ENCODE measurements around the gene RASL11B. TPM values are rescaled to one million over a fixed set of nuclear protein-coding genes. Genes with fewer than 3 reads are reported as not detected.

Gene RASL11B
- total and polyA plus RNA-seq, 10 of the 15 experiments (the other 5 are each of a cell fraction or from before 2014, with no cell fraction given): 0.06 to 0.45 (median 0.08) TPM; not detected in 5

DNA sequence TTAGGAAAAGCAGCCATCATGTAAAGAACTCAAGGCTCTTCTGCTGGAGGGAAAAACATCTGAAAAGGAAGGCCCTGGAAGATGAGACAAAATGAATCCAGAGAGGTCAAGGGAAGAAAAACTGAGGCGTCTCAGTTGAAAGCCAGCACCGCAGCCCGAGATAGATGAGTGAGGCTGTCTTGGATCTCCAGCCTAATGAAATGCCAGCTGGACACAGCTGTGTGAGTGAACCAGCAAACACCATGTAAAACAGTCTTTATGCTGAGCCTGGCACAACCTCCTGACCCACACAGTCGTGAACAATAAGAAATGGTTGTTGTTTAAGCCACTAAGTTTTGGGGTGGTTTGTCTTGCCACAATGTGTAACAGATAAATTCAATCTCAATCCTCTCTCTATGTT, 48.6 kb upstream of the RASL11B start:
- Histone ChIP-seq H2AFZ (ENCODE audit: control insufficient read depth, low read depth, low read length) (no peak overlapping the region), H3K4me3 (no peak overlapping the region), H3K27me3 (replicated peaks in 1 of 2; ENCODE audit: control insufficient read depth in 2 of 2, insufficient read depth in 2 of 2, low read length in 1 of 2) (no peaks in the 10 kb centered on the region), H3K9me3 (replicated peaks; ENCODE audit: control insufficient read depth, insufficient read depth, low read length) (no peaks in the 10 kb centered on the region), H3K4me2 (ENCODE audit: control insufficient read depth, insufficient read depth) (no peak overlapping the region), H4K20me1 (ENCODE audit: control insufficient read depth, insufficient read depth) (no peaks in the 10 kb centered on the region), H3K79me2 (ENCODE audit: control insufficient read depth, insufficient read depth, low read length) (no peaks in the 10 kb centered on the region), H3K4me1 (ENCODE audit: control insufficient read depth, insufficient read depth, low read length) (no peaks in the 10 kb centered on the region), H3K9ac (ENCODE audit: control insufficient read depth, insufficient read depth, low read length) (no peak overlapping the region), H3K36me3 (ENCODE audit: control insufficient read depth in 2 of 2, insufficient read depth in 2 of 2, low read length in 1 of 2) (no peaks in the 10 kb centered on the region), H3K27ac (ENCODE audit: control insufficient read depth, insufficient read depth) (no peak overlapping the region)
- CTCF ChIA-PET: no interaction called here
- in situ Hi-C loops (cut with MboI) (no loop called here), intact Hi-C loops (cut with micrococcal nuclease; ENCODE audit: unreplicated experiment) (no loop called here)
- RAD21 ChIA-PET (ENCODE audit: unreplicated experiment): no interaction called here
- BruUV-seq (replicated peaks): no TSS peak
- SMC1A ChIA-PET (ENCODE audit: uncharacterized antibody, unreplicated experiment): no interaction called here
- ATAC-seq (no peak), DNase-seq (ENCODE audit: low read depth, low spot score) (no peak), FAIRE-seq (no peak)
- POLR2A ChIA-PET: no interaction called here
- no peak for TF ChIP-seq PAX5 (IDR thresholded peaks at IDR 0.05; ENCODE audit: borderline replicate concordance, low read depth, low read length)
- TF ChIP-seq HDAC6 (IDR thresholded peaks at IDR 0.05; ENCODE audit: unreplicated experiment): no peak
- no peak for TF ChIP-seq ATF7 (IDR thresholded peaks at IDR 0.05; ENCODE audit: low read depth)
- TF ChIP-seq, protein P1, sequence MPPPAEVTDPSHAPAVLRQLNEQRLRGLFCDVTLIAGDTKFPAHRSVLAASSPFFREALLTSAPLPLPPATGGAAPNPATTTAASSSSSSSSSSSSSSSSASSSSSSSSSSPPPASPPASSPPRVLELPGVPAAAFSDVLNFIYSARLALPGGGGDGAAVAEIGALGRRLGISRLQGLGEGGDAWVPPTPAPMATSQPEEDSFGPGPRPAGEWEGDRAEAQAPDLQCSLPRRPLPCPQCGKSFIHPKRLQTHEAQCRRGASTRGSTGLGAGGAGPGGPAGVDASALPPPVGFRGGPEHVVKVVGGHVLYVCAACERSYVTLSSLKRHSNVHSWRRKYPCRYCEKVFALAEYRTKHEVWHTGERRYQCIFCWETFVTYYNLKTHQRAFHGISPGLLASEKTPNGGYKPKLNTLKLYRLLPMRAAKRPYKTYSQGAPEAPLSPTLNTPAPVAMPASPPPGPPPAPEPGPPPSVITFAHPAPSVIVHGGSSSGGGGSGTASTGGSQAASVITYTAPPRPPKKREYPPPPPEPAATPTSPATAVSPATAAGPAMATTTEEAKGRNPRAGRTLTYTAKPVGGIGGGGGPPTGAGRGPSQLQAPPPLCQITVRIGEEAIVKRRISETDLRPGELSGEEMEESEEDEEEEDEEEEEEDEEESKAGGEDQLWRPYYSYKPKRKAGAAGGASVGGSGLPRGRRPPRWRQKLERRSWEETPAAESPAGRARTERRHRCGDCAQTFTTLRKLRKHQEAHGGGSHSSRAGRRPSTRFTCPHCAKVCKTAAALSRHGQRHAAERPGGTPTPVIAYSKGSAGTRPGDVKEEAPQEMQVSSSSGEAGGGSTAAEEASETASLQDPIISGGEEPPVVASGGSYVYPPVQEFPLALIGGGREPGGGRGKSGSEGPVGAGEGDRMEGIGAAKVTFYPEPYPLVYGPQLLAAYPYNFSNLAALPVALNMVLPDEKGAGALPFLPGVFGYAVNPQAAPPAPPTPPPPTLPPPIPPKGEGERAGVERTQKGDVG (CRISPR knock-in tag; IDR thresholded peaks at IDR 0.05): no peak
- no peak for TF ChIP-seq CREB1 (IDR thresholded peaks at IDR 0.05; ENCODE audit: low read depth)
- TF ChIP-seq NRF1 (conservative IDR thresholded peaks at IDR 0.05; ENCODE audit: low read depth, low read length): no peak
- no peak for TF ChIP-seq CHD2 (IDR thresholded peaks at IDR 0.05; ENCODE audit: borderline replicate concordance, low read depth, low read length)
- TF ChIP-seq NFIC (IDR thresholded peaks at IDR 0.05; ENCODE audit: low read depth, low read length): no peak
- no peak for TF ChIP-seq MTA3 (IDR thresholded peaks at IDR 0.05; ENCODE audit: borderline replicate concordance, low read length)
- no peak for TF ChIP-seq NR2C1 (IDR thresholded peaks at IDR 0.05)
- TF ChIP-seq, protein P2, sequence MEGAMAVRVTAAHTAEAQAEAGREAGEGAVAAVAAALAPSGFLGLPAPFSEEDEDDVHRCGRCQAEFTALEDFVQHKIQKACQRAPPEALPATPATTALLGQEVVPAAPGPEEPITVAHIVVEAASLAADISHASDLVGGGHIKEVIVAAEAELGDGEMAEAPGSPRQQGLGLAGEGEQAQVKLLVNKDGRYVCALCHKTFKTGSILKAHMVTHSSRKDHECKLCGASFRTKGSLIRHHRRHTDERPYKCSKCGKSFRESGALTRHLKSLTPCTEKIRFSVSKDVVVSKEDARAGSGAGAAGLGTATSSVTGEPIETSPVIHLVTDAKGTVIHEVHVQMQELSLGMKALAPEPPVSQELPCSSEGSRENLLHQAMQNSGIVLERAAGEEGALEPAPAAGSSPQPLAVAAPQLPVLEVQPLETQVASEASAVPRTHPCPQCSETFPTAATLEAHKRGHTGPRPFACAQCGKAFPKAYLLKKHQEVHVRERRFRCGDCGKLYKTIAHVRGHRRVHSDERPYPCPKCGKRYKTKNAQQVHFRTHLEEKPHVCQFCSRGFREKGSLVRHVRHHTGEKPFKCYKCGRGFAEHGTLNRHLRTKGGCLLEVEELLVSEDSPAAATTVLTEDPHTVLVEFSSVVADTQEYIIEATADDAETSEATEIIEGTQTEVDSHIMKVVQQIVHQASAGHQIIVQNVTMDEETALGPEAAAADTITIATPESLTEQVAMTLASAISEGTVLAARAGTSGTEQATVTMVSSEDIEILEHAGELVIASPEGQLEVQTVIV (IDR thresholded peaks at IDR 0.05; ENCODE audit: borderline replicate concordance, partially characterized antibody): no peak
- TF ChIP-seq MTA2 (IDR thresholded peaks at IDR 0.05; ENCODE audit: low read depth): no peak
- TF ChIP-seq, protein P3, sequence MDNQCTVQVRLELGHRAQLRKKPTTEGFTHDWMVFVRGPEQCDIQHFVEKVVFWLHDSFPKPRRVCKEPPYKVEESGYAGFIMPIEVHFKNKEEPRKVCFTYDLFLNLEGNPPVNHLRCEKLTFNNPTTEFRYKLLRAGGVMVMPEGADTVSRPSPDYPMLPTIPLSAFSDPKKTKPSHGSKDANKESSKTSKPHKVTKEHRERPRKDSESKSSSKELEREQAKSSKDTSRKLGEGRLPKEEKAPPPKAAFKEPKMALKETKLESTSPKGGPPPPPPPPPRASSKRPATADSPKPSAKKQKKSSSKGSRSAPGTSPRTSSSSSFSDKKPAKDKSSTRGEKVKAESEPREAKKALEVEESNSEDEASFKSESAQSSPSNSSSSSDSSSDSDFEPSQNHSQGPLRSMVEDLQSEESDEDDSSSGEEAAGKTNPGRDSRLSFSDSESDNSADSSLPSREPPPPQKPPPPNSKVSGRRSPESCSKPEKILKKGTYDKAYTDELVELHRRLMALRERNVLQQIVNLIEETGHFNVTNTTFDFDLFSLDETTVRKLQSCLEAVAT (IDR thresholded peaks at IDR 0.05): no peak
- 48% methylated on average over 4 of the region's 4 CpGs for WGBS (ENCODE audit: insufficient coverage, insufficient replicate concordance, low lambda C conversion rate, missing lambda C conversion rate)
